HG02852 (cell line): ENCODE measurements around the gene LBHD2.
"Not testable (repeated sequence)": the region's sequence is repeated elsewhere in the genome, so short reads cannot be mapped to it uniquely, and the experiment has no call there.

Source experiments
- ATAC-seq: cut with Tn5 transposase; IDR thresholded peaks from one replicate; pipeline ENCODE4 v1.9.1; 2021; ENCODE audit warnings: mild to moderate bottlenecking, moderate library complexity; ENCODE audit not compliant: unreplicated experiment

The LBHD2 gene

GRCh38 chr14:103102689-103103260, 18.8 kb downstream of the LBHD2 start:
- no peak for ATAC-seq

DNA sequence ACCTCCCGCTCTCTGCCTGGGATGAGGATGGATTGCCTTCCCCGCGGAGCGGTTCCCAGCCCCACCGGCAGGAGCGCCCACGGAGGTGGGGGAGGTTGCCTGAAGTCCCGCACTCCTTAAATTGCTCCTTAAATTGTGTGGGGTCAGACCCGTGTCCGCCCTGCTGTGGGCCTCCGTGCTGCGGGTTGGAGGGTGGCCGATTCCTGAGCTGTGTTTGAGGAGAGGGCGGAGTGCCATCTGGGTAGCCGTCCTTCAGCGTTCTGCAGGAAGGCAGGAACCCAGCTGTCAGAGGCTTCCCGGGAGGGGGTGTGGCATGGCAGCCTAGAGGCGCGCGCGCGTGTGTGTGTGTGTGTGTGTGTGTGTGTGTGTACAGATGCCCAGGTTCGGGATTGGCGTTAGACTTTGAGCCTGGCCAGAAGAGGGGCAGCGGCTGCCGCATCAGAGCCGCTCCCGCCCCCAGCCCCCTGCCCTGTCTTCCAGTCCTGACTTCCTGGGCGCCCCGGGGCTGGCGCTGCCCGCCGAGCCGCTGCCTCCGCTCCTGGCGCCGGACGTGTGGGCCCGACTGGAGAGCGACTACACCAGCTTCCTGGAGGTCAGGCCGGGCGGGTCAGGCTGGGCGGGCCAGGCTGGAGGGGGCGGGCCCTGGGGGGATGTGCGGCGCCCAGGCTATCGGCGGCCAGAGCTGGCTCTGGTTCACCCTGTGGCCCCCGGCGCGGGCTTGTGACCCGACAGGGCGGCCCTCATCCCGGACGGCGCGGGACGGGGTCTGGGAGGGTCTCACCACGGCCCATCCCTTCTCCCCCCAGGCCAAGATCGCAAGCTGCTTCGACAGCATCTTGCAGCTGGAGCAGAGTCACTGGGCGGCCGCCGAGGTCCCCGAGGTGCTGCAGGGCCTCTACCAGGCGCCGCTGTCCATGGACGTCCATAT, 19.7 kb downstream of the LBHD2 start:
- ATAC-seq, result no peak

- no peak for ATAC-seq
These were observed 20.3 kb downstream of the LBHD2 start for GRCh38 chr14:103104389-103104653.

DNA sequence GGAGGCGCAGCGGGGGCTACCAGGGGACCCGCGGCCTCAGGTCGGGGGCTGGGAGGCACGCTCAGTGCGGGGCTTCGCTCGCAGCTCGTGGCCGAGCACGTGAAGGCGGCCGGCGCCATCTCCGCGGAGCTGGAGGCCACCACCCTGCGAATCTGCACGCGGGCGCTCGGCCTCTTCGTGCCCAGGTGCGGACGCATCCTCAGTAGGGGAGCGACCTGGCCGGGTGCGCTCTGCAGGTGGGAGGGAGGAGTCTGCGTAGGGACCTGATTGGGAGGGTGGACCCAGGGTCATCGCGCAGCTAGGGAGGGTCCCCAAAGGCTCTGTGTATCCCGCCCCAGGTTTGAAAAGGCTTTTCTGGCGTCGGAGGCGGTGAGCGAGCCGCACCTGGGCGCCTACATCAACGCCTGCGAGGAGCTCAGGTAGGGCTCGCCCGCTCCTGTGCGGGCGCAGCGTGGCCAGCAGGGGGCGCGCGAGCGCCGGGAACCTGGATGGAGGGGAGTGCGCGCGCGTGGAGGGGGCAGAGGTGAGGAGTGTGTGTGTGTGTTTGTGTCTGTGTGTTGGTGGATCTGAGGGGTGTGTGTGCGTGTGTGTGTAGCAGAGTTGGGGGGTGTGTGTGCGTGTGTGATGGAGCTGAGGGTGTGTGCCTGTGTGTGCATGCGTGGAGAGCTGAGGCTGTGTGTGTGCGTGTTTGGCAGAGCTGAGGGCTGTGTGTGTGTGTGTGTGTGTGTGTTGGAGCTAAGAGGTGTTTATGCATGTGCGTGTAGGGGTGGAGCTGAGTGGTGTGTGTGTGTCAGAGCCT, 20.8 kb downstream of the LBHD2 start:
- ATAC-seq, result no peak

DNA sequence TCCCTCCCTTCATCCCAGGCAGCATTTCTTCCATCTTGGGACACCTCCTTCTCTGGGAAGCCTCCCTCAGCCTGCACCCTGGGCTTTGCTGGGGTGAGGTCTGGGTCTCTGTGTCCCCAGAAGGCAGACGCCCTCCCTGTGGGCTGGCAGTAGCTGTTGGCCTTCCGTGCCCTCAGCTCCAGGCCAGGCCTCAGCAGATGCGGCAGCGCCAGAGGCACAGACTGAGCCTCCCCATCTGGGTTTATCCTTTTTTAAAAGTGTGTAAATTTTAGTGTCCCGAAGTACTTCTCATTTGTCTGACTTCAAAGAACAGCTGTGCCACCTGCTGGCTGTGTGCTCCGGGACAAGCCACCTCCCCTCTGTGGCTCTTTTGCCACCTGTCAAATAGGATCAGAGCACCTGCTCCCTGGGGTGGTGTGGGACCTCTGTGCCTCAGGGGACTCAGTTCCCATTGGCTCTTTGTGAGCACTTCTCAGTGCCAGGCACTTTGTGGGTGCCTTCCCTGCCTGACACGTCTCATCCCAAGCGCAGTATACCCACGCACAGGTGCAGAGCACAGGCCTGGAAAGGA, 21.7 kb downstream of the LBHD2 start:
- ATAC-seq, result no peak

- no peak for ATAC-seq
These were observed 23.4 kb downstream of the LBHD2 start for GRCh38 chr14:103107455-103107854.

- ATAC-seq, result no peak
These were observed 24.1 kb downstream of the LBHD2 start for GRCh38 chr14:103107941-103108748.

GRCh38 chr14:103108749-103109207, 24.8 kb downstream of the LBHD2 start:
- peak; percentile 49 for ATAC-seq

- ATAC-seq, result no peak
These were observed 25.8 kb downstream of the LBHD2 start for GRCh38 chr14:103109535-103110441.

DNA sequence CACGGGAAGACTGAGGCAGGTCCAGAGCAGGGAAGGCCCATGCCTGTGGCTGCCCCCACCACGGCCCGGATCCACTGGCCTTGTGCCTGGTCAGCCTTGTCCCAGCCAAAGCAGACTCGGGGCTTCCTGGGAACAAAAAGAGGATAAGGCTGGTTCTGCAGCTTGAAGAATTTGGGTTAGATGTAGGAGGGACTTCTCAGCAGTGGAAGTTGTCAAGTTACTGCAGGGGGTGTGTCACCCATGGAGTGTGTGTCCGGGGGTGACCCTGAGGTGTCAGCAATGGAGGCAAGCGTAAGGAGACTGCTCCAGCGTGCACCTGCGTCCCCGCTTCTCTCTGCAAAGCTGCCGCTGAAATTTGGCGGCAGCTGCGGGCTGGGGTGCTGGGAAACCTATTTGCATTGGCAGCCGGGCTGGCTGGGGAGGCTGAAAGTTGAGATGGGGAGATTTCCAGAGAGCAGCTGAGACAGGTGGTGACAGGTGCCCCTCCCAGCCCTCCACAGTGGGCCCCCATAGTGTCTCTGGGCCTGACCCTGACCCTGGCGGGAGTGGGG, 26.7 kb downstream of the LBHD2 start:
- ATAC-seq, result no peak

GRCh38 chr14:103111232-103111868, 27.3 kb downstream of the LBHD2 start:
- no peak for ATAC-seq

DNA sequence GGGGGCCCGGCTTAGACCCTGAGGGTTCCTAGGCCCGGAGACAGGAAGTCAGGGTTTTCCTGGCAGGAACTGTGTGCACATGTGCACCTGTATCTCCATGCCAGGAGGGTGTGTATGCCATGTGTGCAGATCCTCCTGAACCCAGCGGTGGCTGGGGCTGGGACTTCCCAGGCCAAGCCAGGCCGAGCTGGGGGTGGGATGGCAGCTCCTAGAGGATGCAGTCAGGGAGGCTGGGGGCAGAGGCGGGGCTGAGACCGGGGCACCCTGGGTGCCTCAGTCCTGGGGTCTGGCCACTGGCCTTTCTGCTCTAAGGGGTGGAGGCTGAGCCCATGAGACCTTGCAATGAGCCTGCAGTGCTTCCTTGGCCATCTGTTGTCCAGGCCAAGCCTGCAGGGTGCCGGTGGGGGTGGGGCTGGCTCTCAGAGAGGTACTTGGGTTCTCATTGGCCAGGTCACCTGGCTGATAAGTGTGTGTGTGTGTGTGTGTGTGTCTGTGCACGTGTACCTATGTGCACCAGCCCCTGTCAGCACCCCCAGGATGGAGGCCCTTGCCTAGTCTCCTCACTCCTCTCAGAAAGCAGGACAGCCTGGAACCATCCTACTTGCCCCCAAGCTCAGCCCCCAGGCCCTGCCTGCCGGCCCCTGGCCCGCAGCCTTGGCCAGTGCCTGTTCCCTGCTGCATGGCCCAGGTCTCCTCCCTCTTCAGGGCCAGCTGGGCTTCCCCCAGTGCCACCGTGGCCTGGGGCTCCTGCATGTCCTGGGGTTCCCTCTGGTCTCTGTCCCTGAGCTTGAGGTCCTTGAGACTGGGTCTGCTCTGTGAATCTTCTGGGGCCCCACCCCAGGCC, 28.6 kb downstream of the LBHD2 start:
- no peak for ATAC-seq

GRCh38 chr14:103113303-103113702, 29.3 kb downstream of the LBHD2 start:
- ATAC-seq, result no peak

DNA sequence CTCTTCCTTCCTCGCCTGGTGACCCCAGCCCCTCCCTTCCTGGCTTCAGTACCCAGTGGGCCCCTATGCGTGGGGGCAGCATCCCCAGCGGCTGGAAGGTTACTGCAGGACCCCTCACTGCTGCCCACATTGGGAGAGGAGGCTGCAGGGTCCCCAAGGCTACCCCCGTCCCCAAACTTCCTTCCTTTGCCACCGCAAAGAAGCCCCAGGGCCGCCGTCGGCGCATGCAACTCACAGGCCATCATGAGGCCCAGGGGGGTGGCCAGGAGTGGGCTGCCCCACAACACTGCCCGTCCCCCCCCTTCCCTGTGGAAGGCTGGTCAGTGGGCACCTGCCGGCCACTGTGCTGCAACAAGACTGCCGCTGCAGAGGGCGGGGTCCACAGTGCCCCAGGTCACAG, 29.8 kb downstream of the LBHD2 start:
- no peak for ATAC-seq

DNA sequence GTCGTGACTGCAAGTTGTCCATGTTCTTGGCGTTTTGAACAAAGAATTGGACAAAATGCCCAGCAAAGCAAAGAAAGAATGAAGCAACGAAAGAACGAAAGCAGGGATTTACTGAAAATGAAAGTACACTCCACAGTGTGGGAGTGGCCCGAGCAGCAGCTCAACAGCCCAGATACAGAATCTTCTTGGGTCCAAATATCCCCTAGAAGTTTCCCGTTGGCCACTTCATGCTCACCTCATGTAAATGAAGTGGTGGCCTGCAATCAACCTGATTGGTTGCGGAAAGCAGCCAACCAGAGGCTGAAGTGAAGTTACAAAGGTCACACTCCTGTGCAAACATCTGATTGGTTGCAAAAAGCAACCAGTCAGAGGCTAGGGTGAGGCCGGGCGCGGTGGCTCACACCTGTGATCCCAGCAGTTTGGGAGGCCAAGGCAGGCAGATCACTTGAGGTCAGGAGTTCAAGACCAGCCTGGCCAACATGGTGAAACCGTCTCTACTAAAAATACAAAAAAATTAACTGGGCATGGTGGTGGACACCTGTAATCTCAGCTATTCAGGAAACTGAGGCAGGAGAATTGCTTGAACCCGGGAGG, 31.2 kb downstream of the LBHD2 start:
- ATAC-seq, result not testable (repeated sequence)

GRCh38 chr14:103115845-103116572, 32.0 kb downstream of the LBHD2 start:
- no peak for ATAC-seq

DNA sequence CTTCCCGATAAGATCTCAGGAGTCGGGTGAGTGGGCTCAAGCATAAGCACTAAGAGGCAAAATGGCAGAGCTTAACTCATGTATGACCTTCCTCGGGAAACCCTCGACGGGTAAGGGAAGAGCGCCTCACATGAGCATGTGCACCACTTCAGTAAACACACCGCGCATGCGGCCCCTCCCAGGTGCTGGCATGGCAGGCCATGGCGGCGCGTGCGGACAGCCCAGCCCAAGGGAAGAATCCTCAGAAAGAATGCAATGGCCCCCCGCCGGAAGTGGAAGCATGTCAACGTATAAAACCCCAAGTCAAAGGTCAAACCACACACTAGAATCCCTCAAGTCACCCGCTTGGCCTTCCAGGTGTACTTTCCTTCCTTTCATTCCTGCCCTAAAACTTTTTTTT, 32.6 kb downstream of the LBHD2 start:
- no peak for ATAC-seq
